A549 (cell line): ENCODE measurements around the gene ZER1. TPM values are rescaled to one million over a fixed set of nuclear protein-coding genes. Genes with fewer than 3 reads are reported as not detected.
A peak's percentile ranks its signal among the peaks of the same experiment; 100 is the strongest.

ENCODE experiments used
- ATAC-seq, 2 experiments: fragments of 200-7000 bp in 1 of 2; fragments of >200 bp in 1 of 2; cut with Nextera tagmentation in 1 of 2; cut with Tn5 transposase in 1 of 2; 3 replicates each; pipeline versions ENCODE4 v1.8.0 to v1.9.1; 2018 to 2020; ENCODE audit warnings: mild to moderate bottlenecking in 1 of 2, moderate library complexity in 1 of 2
- CTCF ChIA-PET: fragments of 300-600 bp; sonication (Branson Sonifier 250); formaldehyde crosslinking; extraction: SDS; loops from one replicate; lab custom pipeline; 2021; ENCODE audit warnings: antibody characterized with exemption, inconsistent platforms; lab: Yijun Ruan, JAX
- POLR2A ChIA-PET: fragments of 350-600 bp; formaldehyde crosslinking; extraction: SDS; loops from one replicate; lab custom pipeline; 2021; ENCODE audit warnings: antibody characterized with exemption, inconsistent platforms; lab: Yijun Ruan, JAX
- DNase-seq, 2 experiments: peaks; one replicate each; pipeline versions ENCODE4 v3.0.0 to v3.0.0-alpha.2; 2011 to 2016; ENCODE audit warnings: low read depth in 1 of 2, low spot score in 1 of 2
- FAIRE-seq: peaks from 2 replicates; lab custom pipeline; 2011; peaks lifted over from hg19 to GRCh38; lab: Jason Lieb, UNC
- H3K27ac ChIP-seq, 2 experiments: fragments of >200 bp; sonication (Bioruptor Twin); formaldehyde crosslinking; 3 replicates each; pipeline ENCODE4 v1.5.1; 2016 to 2017
- H3K4me1 ChIP-seq: fragments of >200 bp; sonication (Bioruptor Twin); formaldehyde crosslinking; 3 replicates; pipeline ENCODE4 v1.6.1; 2016
- H3K4me2 ChIP-seq: fragments of >200 bp; sonication (Bioruptor Twin); formaldehyde crosslinking; 3 replicates; pipeline ENCODE4 v1.6.1; 2016
- H3K4me3 ChIP-seq: fragments of >200 bp; sonication (Bioruptor Twin); formaldehyde crosslinking; 3 replicates; pipeline ENCODE4 v1.5.1; 2016
- H3K9me3 ChIP-seq: fragments of >200 bp; sonication (Bioruptor Twin); formaldehyde crosslinking; 3 replicates; pipeline ENCODE4 v1.6.1; 2016
- CHD4 ChIP-seq: fragments of 200-600 bp; sonication (generic); IDR thresholded peaks from 2 replicates; pipeline ENCODE4 v1.6.1; 2016; ENCODE audit warnings: antibody characterized with exemption, mild to moderate bottlenecking, borderline replicate concordance
- CTCF ChIP-seq: fragments of >200 bp; sonication (Bioruptor Twin); formaldehyde crosslinking; IDR thresholded peaks from 3 replicates; pipeline ENCODE4 v1.5.1; 2016
- EHF ChIP-seq: fragments of 250-450 bp; sonication (Bioruptor Pico); IDR thresholded peaks from 2 replicates; pipeline ENCODE4 v1.5.0; 2020; ENCODE audit warnings: mild to moderate bottlenecking
- EHMT2 ChIP-seq: fragments of 200-600 bp; sonication (generic); IDR thresholded peaks from 2 replicates; pipeline ENCODE4 v1.6.1; 2016; ENCODE audit warnings: antibody characterized with exemption, low read depth, mild to moderate bottlenecking, moderate library complexity
- ELK1 ChIP-seq: fragments of 150-350 bp; IDR thresholded peaks from 2 replicates; pipeline ENCODE4 v1.6.1; 2014; ENCODE audit warnings: low read depth, mild to moderate bottlenecking, low read length
- EP300 ChIP-seq, 2 experiments: fragments of >200 bp; sonication (Bioruptor Twin); formaldehyde crosslinking; IDR thresholded peaks; 2 replicates in 1 of 2; 3 replicates in 1 of 2; pipeline ENCODE4 v1.6.1; 2016 to 2017
- ESRRA ChIP-seq: fragments of 150-350 bp; IDR thresholded peaks from 2 replicates; pipeline ENCODE4 v1.6.1; 2014; ENCODE audit warnings: mild to moderate bottlenecking, low read length, borderline replicate concordance
- FOSB ChIP-seq: fragments of 250-450 bp; sonication (Bioruptor Pico); IDR thresholded peaks from 2 replicates; pipeline ENCODE4 v1.5.0; 2020; ENCODE audit warnings: mild to moderate bottlenecking, moderate library complexity
- HEYL ChIP-seq: fragments of 250-450 bp; sonication (Bioruptor Pico); IDR thresholded peaks from 2 replicates; pipeline ENCODE4 v1.8.0; 2021; ENCODE audit warnings: mild to moderate bottlenecking, moderate library complexity
- NPAS2 ChIP-seq: fragments of 250-450 bp; sonication (Bioruptor Pico); IDR thresholded peaks from 2 replicates; pipeline ENCODE4 v1.8.0; 2022; ENCODE audit warnings: mild to moderate bottlenecking, moderate library complexity, borderline replicate concordance
- PHF8 ChIP-seq: fragments of 200-600 bp; sonication (generic); IDR thresholded peaks from 2 replicates; pipeline ENCODE4 v1.6.1; 2016; ENCODE audit warnings: low read depth, mild to moderate bottlenecking, antibody characterized with exemption, moderate library complexity, borderline replicate concordance
- POLR2AphosphoS2 ChIP-seq: conservative IDR thresholded peaks from 2 replicates; pipeline ENCODE4 v1.6.1; 2012; ENCODE audit warnings: low read length, improper control_type of control experiment, inconsistent platforms
- RAD21 ChIP-seq, 2 experiments: fragments of >200 bp in 1 of 2; sonication (Bioruptor Twin) in 1 of 2; formaldehyde crosslinking in 1 of 2; IDR thresholded peaks in 1 of 2; conservative IDR thresholded peaks in 1 of 2; 2 replicates in 1 of 2; 3 replicates in 1 of 2; pipeline ENCODE4 v1.6.1; 2012 to 2018; ENCODE audit warnings: inconsistent platforms in 1 of 2
- RCOR1 ChIP-seq: fragments of 150-350 bp; IDR thresholded peaks from 2 replicates; pipeline ENCODE4 v1.6.1; 2014; ENCODE audit warnings: antibody characterized with exemption, low read length, low read depth
- REST ChIP-seq: fragments of 200-600 bp; sonication (generic); IDR thresholded peaks from 2 replicates; pipeline ENCODE4 v1.6.1; 2016; ENCODE audit warnings: antibody characterized with exemption, mild to moderate bottlenecking, moderate library complexity
- TP53 ChIP-seq: fragments of 250-450 bp; sonication (Bioruptor Pico); IDR thresholded peaks from 2 replicates; pipeline ENCODE4 v1.5.0; 2021; ENCODE audit warnings: mild to moderate bottlenecking, moderate library complexity
- ZC3H11A ChIP-seq: fragments of 450-650 bp; IDR thresholded peaks from 2 replicates; pipeline ENCODE4 v1.6.1; 2014; ENCODE audit warnings: antibody characterized with exemption, mild to moderate bottlenecking
- ZFP36 ChIP-seq: fragments of 450-650 bp; IDR thresholded peaks from 2 replicates; pipeline ENCODE4 v1.6.1; 2014; ENCODE audit warnings: borderline replicate concordance; ENCODE audit not compliant: partially characterized antibody
- ZSCAN20 ChIP-seq: fragments of 250-450 bp; sonication (Bioruptor Pico); IDR thresholded peaks from 2 replicates; pipeline ENCODE4 v1.8.0; 2022; ENCODE audit warnings: mild to moderate bottlenecking, moderate library complexity
- WGBS: methylation state at CpG from one replicate; pipeline ENCODE4 v1.1.6; 2017; ENCODE audit errors: missing lambda C conversion rate; 5-methylcytosine and 5-hydroxymethylcytosine counted together
- polyA plus RNA-seq, 4 experiments: library from polyadenylated mRNA; depleted of rRNA in 3 of 4; stranded (reverse); fragments of >200 nt; fragmentation: RNase III in 1 of 4; extraction: RNeasy Plus Mini Kit Qiagen cat#74134 plus additional on column Dnase treatment in 1 of 4; gene quantifications; 2 replicates in 3 of 4; 3 replicates in 1 of 4; pipeline ENCODE4 v1.2.3, GENCODE V29; 2011 to 2017

Gene ZER1
- polyA plus RNA-seq, 2 of the 4 experiments (the other 2 are of a cell fraction): 9.1 to 13.4 TPM

GRCh38 chr9:128750926-128751595, 20.7 kb downstream of the ZER1 start:
- TF ChIP-seq ZC3H11A: no peak
- no peak for TF ChIP-seq EP300 (IDR thresholded peaks at IDR 0.05)
- TF ChIP-seq RCOR1: no peak
- TF ChIP-seq REST: no peak
- TF ChIP-seq ZSCAN20 (CRISPR knock-in tag): no peak
- no peak for TF ChIP-seq NPAS2 (CRISPR knock-in tag)
- TF ChIP-seq CTCF: no peak
- TF ChIP-seq POLR2AphosphoS2: no peak
- TF ChIP-seq EHMT2: no peak
- no peak for TF ChIP-seq ZFP36
- TF ChIP-seq EHF: no peak
- no peak for TF ChIP-seq CHD4
- TF ChIP-seq RAD21 (conservative IDR thresholded peaks at IDR 0.05 in 1 of 2, IDR thresholded peaks at IDR 0.05 in 1 of 2): no peak
- TF ChIP-seq HEYL (CRISPR knock-in tag): no peak
- no peak for TF ChIP-seq PHF8
- no peak for TF ChIP-seq TP53 (CRISPR knock-in tag)
- TF ChIP-seq ELK1: no peak
- no peak for TF ChIP-seq ESRRA
- FAIRE-seq: no peak
- ChIA-PET POLR2A (no interaction called here), CTCF (interaction anchor here (0.6 to 4.4 kb wide), 8 partner anchors 8 to 177 kb away, joined by 3 to 21 read pairs (median 3); partner anchors contain the start of gene PKN3)
- DNase-seq: no peak
- Histone ChIP-seq H3K4me2 (no peak overlapping the region), H3K4me3 (no peak overlapping the region), H3K4me1 (no peaks in the 10 kb centered on the region), H3K27ac (no peak overlapping the region), H3K9me3 (no peaks in the 10 kb centered on the region)
- 86% methylated on average over 22 of the region's 22 CpGs for WGBS
- ATAC-seq: no peak; a peak in 1 of 6 replicates

GRCh38 chr9:128747241-128747640, 24.5 kb downstream of the ZER1 start:
- CTCF ChIA-PET: interaction anchor here (1.4 to 6.5 kb wide), 4 partner anchors 14 to 180 kb away, joined by 3 to 40 read pairs (median 8); partner anchors contain the start of gene ZDHHC12
- ATAC-seq: peak in 1 of 2 experiments; percentile 52; a peak in 3 of 6 replicates
- WGBS: 100% methylated on average over 1 of the region's 1 CpG

More at GRCh38 chr9:128747241-128747640, 24.5 kb downstream of the ZER1 start:
- H3K4me1 ChIP-seq: no peaks in the 10 kb centered on the region
- no peak overlapping the region for H3K4me2 ChIP-seq
- no peaks in the 10 kb centered on the region for H3K9me3 ChIP-seq
- no peak overlapping the region for H3K27ac ChIP-seq
- FAIRE-seq: no peak
- H3K4me3 ChIP-seq: no peak overlapping the region
- POLR2A ChIA-PET: no interaction called here
- DNase-seq: no peak
- TF ChIP-seq FOSB (no peak), EHF (no peak)
